ENCODE data around the gene PADI1. TPM values are rescaled to one million over a fixed set of nuclear protein-coding genes. Genes with fewer than 3 reads are reported as not detected.

PADI1 gene
- total and polyA plus RNA-seq, 3 donors from 2014 or later = 0.31 to 1.6 TPM; not detected in 1

DNA sequence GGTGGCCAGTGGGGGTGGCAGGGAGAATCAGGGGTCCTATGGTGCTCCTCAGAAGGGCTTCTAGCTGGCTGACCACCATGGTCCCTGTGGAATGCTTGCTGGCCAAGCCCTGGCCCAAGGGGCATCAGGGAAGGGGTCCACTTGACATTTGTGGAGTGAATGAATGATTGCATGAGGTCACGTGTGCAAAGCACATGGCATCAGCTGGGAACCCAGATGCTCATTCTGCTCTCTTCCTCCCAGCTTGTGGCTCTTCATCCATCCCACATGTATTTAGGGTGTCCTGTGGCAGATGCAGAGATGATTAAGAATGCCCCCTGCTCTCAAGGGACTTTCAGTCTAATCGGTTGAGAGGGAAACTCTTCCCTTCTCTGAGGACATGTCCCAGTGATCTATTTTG lies 76.0 kb downstream of the PADI1 start:
- intact Hi-C loops (cut with DNase I; ENCODE audit: low total_unique reads) = no loop called here
- TF ChIP-seq, protein P1, sequence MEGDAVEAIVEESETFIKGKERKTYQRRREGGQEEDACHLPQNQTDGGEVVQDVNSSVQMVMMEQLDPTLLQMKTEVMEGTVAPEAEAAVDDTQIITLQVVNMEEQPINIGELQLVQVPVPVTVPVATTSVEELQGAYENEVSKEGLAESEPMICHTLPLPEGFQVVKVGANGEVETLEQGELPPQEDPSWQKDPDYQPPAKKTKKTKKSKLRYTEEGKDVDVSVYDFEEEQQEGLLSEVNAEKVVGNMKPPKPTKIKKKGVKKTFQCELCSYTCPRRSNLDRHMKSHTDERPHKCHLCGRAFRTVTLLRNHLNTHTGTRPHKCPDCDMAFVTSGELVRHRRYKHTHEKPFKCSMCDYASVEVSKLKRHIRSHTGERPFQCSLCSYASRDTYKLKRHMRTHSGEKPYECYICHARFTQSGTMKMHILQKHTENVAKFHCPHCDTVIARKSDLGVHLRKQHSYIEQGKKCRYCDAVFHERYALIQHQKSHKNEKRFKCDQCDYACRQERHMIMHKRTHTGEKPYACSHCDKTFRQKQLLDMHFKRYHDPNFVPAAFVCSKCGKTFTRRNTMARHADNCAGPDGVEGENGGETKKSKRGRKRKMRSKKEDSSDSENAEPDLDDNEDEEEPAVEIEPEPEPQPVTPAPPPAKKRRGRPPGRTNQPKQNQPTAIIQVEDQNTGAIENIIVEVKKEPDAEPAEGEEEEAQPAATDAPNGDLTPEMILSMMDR (IDR thresholded peaks at IDR 0.05) = no peak
- no peak for TF ChIP-seq POLR2A (IDR thresholded peaks at IDR 0.05)
- Histone ChIP-seq H3K4me1 (no peaks in the 10 kb centered on the region), H3K9me3 (no peaks in the 10 kb centered on the region), H3K4me3 (no peak overlapping the region), H3K36me3 (ENCODE audit: low read depth, missing control alignments) (no peaks in the 10 kb centered on the region), H3K27ac (no peak overlapping the region), H3K27me3 (no peaks in the 10 kb centered on the region)
- WGBS, 2 donors = 60 to 83% methylated on average over 1 to 2 of the region's 2 CpGs
- DNase-seq = no peak

DNA sequence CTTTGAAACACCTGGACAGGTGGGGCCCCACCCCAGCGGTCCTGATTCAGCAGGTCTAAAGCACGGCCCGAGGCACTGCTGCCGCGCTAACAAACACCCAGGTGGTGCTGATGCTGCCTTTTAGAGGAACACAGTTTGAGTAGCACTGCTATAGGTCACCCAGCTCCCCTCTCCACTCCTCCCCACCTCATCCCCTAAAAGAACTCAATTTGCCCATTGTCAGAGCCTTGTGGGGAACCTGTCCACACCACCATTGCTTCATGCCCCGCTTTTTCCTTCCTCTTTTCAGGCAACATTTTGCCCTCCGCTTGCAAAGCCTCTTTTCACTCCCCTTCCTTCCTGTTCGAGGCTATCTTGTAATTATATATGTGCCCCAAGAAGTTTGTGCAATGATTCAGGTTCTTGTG lies 76.8 kb downstream of the PADI1 start:
- intact Hi-C loops (cut with DNase I; ENCODE audit: low total_unique reads) = no loop called here
- no peak for DNase-seq
- no peak for TF ChIP-seq POLR2A (IDR thresholded peaks at IDR 0.05)
- TF ChIP-seq, protein P1 (IDR thresholded peaks at IDR 0.05) = no peak
- no peaks in the 10 kb centered on the region for H3K36me3 ChIP-seq (ENCODE audit: low read depth, missing control alignments)
- H3K4me1 ChIP-seq = no peaks in the 10 kb centered on the region
- no peak overlapping the region for H3K27ac ChIP-seq
- WGBS, 2 donors = 64 to 74% methylated on average over 8 of the region's 8 CpGs
- H3K27me3 ChIP-seq = no peaks in the 10 kb centered on the region
- H3K4me3 ChIP-seq = no peak overlapping the region
- no peaks in the 10 kb centered on the region for H3K9me3 ChIP-seq

DNA sequence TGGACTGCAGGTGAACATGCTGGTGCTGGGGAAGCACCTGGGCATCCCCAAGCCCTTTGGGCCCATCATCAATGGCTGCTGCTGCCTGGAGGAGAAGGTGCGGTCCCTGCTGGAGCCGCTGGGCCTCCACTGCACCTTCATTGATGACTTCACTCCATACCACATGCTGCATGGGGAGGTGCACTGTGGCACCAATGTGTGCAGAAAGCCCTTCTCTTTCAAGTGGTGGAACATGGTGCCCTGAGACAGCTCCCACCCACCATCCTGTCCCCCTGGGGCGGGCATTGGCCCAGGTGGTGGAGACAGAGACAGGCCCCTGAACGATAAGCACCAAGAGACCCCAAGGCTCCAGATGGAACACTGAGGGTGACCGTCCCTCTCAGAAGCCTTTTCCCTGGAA lies 77.9 kb downstream of the PADI1 start:
- TF ChIP-seq, protein P1 (IDR thresholded peaks at IDR 0.05) = no peak
- TF ChIP-seq POLR2A (IDR thresholded peaks at IDR 0.05) = no peak
- intact Hi-C loops (cut with DNase I; ENCODE audit: low total_unique reads) = no loop called here
- Histone ChIP-seq H3K4me1 (no peaks in the 10 kb centered on the region), H3K27me3 (no peaks in the 10 kb centered on the region), H3K4me3 (no peak overlapping the region), H3K36me3 (ENCODE audit: low read depth, missing control alignments) (no peaks in the 10 kb centered on the region), H3K27ac (no peak overlapping the region), H3K9me3 (no peaks in the 10 kb centered on the region)
- 93 to 100% methylated on average over 3 to 5 of the region's 5 CpGs for WGBS, 2 donors
- DNase-seq = no peak

DNA sequence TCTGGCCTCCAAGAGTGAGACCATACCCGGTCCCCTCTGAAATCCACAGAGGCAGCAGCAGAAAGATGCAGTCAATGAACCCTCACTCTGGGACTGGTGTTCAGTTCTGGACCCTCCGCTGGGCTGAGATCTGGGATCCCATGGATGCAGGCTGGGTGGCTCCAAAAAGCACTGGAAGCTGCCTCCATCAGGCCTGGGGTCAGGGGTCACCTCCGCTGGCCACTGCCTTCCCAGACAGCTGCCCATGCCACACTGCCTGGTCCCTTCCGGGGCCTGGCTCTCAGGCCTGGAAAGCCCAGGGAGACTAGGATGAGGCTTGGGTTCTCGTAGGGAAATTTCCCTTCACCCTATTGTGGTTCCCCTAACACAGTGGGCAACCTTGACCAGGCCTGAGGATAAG lies 81.7 kb downstream of the PADI1 start:
- intact Hi-C loops (cut with DNase I; ENCODE audit: low total_unique reads) = no loop called here
- Histone ChIP-seq H3K4me3 (no peak overlapping the region), H3K36me3 (ENCODE audit: low read depth, missing control alignments) (no peaks in the 10 kb centered on the region), H3K9me3 (no peaks in the 10 kb centered on the region), H3K27ac (no peak overlapping the region), H3K27me3 (no peaks in the 10 kb centered on the region), H3K4me1 (no peaks in the 10 kb centered on the region)
- WGBS, 2 donors = 83 to 93% methylated on average over 1 to 5 of the region's 5 CpGs
- TF ChIP-seq, protein P1 (IDR thresholded peaks at IDR 0.05) = no peak
- TF ChIP-seq POLR2A (IDR thresholded peaks at IDR 0.05) = no peak
- DNase-seq = no peak

GRCh38 chr1:17287130-17287776 lies 82.3 kb downstream of the PADI1 start:
- intact Hi-C loops (cut with DNase I; ENCODE audit: low total_unique reads) = no loop called here
- no peak overlapping the region for H3K4me3 ChIP-seq
- TF ChIP-seq POLR2A (IDR thresholded peaks at IDR 0.05) = no peak
- TF ChIP-seq, protein P1 (IDR thresholded peaks at IDR 0.05) = no peak
- WGBS, 2 donors = 92 to 98% methylated on average over 5 of the region's 5 CpGs
- no peaks in the 10 kb centered on the region for H3K9me3 ChIP-seq
- DNase-seq = no peak
- H3K27ac ChIP-seq = no peak overlapping the region
- H3K4me1 ChIP-seq = no peaks in the 10 kb centered on the region
- H3K27me3 ChIP-seq = no peaks in the 10 kb centered on the region
- no peaks in the 10 kb centered on the region for H3K36me3 ChIP-seq (ENCODE audit: low read depth, missing control alignments)

Data from testis (tissue), 3 donors.